ENCODE results near the gene DPP6.
A peak's percentile ranks its signal among the peaks of the same experiment; 100 is the strongest.

The DPP6 gene

DNA sequence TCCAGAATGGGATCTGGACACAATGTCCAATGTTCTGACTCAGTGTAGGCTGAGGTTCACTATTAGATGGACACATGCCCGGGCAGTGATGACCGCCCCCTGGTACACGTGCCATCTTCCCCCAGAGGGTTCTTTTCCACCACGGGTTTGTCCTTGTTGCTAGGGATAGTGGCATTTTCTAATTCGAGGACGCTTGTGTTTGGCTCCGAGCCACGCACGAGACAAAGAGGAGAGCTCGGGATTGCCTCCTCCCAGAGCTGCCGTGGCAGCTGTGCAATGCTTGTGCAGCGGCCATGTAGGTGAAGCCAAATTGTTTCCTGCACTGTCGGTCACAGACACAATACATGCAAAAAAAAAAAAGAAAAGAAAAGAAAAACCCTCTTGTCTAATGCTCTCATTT lies 743.2 kb downstream of the DPP6 start:
- H3K27ac ChIP-seq = no peak overlapping the region
- TF ChIP-seq, protein P1, sequence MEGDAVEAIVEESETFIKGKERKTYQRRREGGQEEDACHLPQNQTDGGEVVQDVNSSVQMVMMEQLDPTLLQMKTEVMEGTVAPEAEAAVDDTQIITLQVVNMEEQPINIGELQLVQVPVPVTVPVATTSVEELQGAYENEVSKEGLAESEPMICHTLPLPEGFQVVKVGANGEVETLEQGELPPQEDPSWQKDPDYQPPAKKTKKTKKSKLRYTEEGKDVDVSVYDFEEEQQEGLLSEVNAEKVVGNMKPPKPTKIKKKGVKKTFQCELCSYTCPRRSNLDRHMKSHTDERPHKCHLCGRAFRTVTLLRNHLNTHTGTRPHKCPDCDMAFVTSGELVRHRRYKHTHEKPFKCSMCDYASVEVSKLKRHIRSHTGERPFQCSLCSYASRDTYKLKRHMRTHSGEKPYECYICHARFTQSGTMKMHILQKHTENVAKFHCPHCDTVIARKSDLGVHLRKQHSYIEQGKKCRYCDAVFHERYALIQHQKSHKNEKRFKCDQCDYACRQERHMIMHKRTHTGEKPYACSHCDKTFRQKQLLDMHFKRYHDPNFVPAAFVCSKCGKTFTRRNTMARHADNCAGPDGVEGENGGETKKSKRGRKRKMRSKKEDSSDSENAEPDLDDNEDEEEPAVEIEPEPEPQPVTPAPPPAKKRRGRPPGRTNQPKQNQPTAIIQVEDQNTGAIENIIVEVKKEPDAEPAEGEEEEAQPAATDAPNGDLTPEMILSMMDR (conservative IDR thresholded peaks at IDR 0.05) = no peak

DNA sequence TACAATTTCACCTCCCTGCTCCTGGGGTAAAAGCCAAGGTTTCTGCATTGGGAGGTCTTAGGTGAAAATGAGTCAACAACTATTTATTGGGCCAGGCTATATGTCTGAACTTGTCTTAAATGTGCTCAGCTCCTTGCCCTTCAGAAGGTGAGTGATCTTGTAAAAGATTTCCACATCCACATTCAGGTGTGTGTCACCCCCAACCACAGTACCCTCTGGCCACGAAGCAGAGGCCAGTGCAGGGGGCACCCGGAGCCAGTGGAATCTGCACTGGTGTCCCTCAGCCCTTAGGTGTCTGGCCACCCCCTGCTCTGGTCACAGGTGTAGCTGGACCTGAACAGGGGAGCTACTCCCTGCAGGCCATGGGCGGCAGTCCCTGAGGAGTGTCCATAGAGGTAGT lies 752.3 kb downstream of the DPP6 start:
- H3K27ac ChIP-seq = peak overlapping the region; percentile 33; the same call in 1 of the 2 replicates
- TF ChIP-seq, protein P1 (conservative IDR thresholded peaks at IDR 0.05) = no peak

DNA sequence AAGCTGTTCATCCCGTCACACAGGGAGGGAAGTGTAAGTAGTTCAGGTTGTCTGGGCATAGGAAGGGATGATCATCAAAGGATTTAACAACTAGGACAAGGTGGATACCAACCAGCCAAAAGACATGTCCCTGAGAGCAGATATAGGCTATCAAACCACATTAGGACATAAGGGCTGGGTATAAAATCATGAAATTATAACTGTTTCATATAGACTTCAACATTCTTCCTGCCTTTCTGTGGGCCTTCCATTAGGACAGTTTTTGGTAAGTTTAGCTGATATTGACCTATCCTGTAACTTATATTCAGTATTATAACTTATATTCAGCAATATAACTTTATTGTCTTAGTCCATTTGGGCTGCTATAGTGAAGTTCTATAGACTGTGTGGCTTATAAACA lies 759.8 kb downstream of the DPP6 start:
- TF ChIP-seq, protein P1 (conservative IDR thresholded peaks at IDR 0.05) = no peak
- no peak overlapping the region for H3K27ac ChIP-seq

DNA sequence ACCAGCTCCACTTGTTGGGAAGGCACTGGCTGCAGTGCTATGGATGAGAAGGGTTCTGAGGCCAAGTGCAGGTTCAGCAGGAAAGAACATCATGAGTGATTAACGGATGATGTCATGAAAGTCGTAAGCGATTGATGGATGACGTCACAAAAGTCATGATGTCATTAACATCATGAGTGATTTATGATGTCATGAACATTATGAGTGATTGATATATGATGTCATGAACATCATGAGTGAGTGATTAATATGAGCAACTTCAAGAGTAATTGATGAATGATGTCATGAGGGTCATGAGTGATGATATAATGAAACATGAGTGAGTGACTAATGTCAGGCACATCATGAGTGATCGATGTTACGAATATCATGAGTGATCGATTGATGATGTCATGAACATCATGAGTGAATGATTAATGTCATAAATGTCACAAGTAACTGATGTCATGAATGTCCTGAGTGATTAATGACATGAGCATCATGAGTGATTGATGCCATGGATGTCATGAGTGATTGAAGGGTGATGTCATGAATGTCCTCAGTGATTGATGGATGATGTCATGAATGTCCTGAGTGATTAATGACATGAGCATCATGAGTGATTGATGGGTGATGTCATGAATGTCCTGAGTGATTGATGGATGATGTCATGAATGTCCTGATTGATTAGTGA lies 765.2 kb downstream of the DPP6 start:
- TF ChIP-seq, protein P1 (conservative IDR thresholded peaks at IDR 0.05) = no peak
- no peak overlapping the region for H3K27ac ChIP-seq

DNA sequence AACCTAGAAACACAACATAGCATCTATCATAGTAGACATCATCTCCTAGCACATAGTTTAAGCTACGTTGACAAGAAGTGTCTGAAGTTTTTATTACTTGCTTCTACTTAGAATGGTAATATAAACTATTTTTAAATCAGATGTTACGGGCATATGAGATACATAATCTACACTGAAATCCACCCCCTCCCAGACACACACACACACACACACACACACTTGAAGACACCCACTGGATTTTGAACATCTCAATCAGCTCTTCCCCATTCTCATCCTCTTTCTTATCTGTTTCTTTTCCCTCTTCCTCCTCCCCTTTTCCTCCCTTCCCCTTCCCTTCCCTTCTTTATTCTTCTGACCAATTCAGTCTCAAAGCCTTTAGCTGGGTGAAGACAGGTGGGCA lies 774.8 kb downstream of the DPP6 start:
- H3K27ac ChIP-seq = no peak overlapping the region
- TF ChIP-seq, protein P1 (conservative IDR thresholded peaks at IDR 0.05) = no peak

DNA sequence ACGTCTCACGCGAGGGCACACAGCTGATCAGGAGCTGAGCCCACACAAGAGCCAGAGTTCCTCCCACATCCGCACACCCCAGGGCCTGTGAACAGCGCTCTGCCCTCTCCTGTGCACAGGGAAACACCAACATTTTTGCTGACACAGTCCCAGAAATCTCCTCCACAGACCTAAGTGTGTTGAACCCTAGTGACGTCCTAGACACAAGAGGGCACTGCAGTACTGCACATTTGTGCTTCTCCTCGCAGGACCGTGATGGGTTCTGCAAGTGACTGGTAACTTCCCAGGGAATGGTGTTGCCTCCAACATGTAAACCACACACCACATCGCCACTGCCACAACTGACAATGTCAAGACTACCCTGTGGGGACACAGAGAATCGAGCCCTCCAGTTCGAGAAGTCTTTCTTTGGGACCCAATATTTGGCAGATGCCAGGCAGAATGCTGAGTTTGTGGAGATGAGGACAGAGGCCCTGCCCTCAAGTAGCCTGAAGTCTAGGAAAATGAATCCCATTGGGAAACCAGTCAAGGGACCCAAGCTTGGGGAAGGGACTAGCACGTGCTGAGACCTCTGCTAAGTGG lies 780.5 kb downstream of the DPP6 start:
- TF ChIP-seq, protein P1 (conservative IDR thresholded peaks at IDR 0.05) = peak; percentile 85
- peak overlapping the region; percentile 7; the same call in 1 of the 2 replicates for H3K27ac ChIP-seq

DNA sequence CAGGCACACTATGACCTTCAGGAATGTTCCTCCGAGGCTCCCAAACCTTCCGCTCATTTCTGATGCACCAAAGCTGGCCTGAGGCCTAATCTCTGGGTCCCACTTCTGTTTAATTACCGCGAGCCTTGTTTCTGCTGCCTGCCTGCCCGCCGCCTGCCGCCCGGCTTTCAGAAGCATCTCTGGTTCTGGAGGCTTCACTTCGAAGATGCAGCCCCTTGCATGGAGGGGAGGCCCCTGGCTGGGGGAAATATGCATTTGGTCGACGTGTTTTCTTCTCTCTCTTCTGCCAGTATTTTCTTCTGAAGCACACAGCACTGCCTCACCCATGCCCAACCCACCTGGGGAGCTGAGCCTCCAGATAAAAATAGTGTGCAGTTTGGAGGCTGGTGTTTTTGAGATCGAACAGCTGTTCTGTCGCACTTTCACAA lies 783.8 kb downstream of the DPP6 start:
- H3K27ac ChIP-seq = peak overlapping the region; percentile 1; the same call in 1 of the 2 replicates
- TF ChIP-seq, protein P1 (conservative IDR thresholded peaks at IDR 0.05) = no peak

All from VCaP (cell line).